Measurements from ENCODE around the gene SPDYE4. TPM values are rescaled to one million over a fixed set of nuclear protein-coding genes. Genes with fewer than 3 reads are reported as not detected.

SPDYE4 gene
- total RNA-seq, 1 experiment from 2014 or later, result not detected

DNA sequence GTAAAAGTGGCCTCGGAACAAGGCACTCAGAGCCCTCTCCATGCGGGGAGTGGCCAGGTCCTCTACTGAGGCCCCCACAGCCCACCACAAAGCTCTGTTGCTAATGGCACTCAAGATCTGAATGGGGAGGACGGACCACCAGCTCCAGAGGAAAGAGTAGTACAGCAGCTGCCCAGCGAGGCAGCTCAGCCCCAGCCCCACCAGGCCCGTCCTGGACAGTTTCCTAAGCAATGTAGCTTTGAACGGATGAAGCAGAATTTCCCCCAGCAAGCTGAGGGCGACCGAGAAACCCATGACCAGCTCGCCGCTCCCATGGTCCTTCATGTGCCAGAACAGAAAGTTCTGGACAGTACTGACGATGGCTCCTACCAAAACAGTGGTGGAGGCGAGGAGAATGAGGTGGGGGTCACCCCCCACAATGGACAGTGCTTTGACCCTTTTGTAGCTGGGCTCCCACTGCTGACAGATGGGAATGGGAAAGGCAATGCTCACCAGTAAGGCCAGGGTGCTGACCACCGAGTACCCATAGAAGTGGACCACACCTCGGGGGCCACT, 39.4 kb upstream of the SPDYE4 start:
- no peaks in the 10 kb centered on the region for H3K36me3 ChIP-seq (ENCODE audit: low read depth, low read length)
- H3K27ac ChIP-seq (ENCODE audit: low read length), result no peak overlapping the region
- ChIA-PET CTCF (no interaction called here), POLR2A (ENCODE audit: unreplicated experiment) (interaction anchor here (0.7 kb wide), 1 partner anchor 8 kb away, joined by 4 read pairs; no protein-coding TSS in a partner anchor)
- H3K4me2 ChIP-seq (ENCODE audit: low read length), result no peak overlapping the region
- no peak for DNase-seq
- no peak overlapping the region for H3K9ac ChIP-seq (ENCODE audit: low read length)
- ATAC-seq, result no peak
- no peak overlapping the region for H3K4me3 ChIP-seq (ENCODE audit: low read length)
- BruUV-seq (replicated peaks), result no TSS peak
- H2AFZ ChIP-seq (ENCODE audit: low read length), result no peak overlapping the region
- intact Hi-C loops (cut with micrococcal nuclease), result no loop called here
- no peaks in the 10 kb centered on the region for H4K20me1 ChIP-seq (ENCODE audit: low read length)
- no peak for TF ChIP-seq EZH2phosphoT487 (IDR thresholded peaks at IDR 0.05; ENCODE audit: borderline replicate concordance, low read length)
- TF ChIP-seq EZH2 (IDR thresholded peaks at IDR 0.05; ENCODE audit: low read length, unreplicated experiment), result no peak
- TF ChIP-seq, protein P1, sequence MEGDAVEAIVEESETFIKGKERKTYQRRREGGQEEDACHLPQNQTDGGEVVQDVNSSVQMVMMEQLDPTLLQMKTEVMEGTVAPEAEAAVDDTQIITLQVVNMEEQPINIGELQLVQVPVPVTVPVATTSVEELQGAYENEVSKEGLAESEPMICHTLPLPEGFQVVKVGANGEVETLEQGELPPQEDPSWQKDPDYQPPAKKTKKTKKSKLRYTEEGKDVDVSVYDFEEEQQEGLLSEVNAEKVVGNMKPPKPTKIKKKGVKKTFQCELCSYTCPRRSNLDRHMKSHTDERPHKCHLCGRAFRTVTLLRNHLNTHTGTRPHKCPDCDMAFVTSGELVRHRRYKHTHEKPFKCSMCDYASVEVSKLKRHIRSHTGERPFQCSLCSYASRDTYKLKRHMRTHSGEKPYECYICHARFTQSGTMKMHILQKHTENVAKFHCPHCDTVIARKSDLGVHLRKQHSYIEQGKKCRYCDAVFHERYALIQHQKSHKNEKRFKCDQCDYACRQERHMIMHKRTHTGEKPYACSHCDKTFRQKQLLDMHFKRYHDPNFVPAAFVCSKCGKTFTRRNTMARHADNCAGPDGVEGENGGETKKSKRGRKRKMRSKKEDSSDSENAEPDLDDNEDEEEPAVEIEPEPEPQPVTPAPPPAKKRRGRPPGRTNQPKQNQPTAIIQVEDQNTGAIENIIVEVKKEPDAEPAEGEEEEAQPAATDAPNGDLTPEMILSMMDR (conservative IDR thresholded peaks at IDR 0.05; ENCODE audit: low read depth, low read length), result no peak
- no peaks in the 10 kb centered on the region for H3K79me2 ChIP-seq (ENCODE audit: low read length)
- no peaks in the 10 kb centered on the region for H3K9me3 ChIP-seq (ENCODE audit: low read length)
- H3K9me2 ChIP-seq (replicated peaks; ENCODE audit: low read length), result no peaks in the 10 kb centered on the region
- no peaks in the 10 kb centered on the region for H3K4me1 ChIP-seq (ENCODE audit: insufficient read depth, low read length)
- H3K27me3 ChIP-seq (ENCODE audit: low read length), result 0 out of 2 replicates have a peak, but pooled peaks cover 4% of the 10 kb centered on the region
- H3F3A ChIP-seq (ENCODE audit: low read length, unreplicated experiment), result no peaks in the 10 kb centered on the region

DNA sequence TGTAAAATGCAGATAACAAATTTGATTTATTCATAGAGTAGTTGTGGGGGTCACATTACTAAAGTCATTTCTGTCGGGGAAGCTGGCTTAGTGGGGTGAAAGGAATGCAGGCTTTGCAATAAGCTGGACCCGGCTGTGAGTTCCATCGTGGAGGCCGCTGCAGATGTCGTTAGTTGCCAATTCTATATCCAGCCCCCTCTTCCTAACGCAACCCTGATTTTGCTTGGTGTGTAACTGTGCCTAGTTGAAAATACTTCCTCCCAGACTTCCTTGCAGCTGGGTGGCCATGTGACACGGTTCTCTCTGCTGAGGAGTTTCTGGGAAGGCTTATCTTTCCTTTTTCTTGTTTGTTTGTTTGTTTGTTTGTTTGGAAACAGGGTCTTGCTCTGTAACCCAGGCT, 36.3 kb upstream of the SPDYE4 start:
- no TSS peak for BruUV-seq (replicated peaks)
- ChIA-PET CTCF (no interaction called here), POLR2A (ENCODE audit: unreplicated experiment) (no interaction called here)

DNA sequence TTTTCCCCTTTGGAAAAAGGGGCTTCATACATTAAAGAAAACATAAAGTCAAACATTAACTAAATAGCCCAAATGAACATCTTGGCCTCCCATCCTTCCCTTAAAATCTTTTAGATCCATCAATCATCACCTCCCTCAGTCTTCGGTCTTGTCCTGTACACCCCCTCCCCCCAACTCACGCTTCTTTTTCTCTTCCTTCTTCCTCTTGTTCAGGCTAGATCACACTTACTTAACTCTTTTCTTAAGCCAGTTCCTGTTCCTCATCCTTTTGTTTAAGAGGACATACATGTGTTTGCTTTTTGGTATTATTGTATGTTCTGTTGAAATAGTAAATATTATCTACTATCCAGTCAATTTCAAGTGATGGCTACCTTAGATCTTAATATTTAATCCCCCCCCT, 35.3 kb upstream of the SPDYE4 start:
- Histone ChIP-seq H3K79me2 (ENCODE audit: low read length) (no peaks in the 10 kb centered on the region), H3K4me1 (ENCODE audit: insufficient read depth, low read length) (no peaks in the 10 kb centered on the region), H3K9me3 (ENCODE audit: low read length) (no peaks in the 10 kb centered on the region), H3K9ac (ENCODE audit: low read length) (no peak overlapping the region), H3K27ac (ENCODE audit: low read length) (no peak overlapping the region), H3F3A (ENCODE audit: low read length, unreplicated experiment) (no peaks in the 10 kb centered on the region), H3K9me2 (replicated peaks; ENCODE audit: low read length) (no peaks in the 10 kb centered on the region), H3K4me3 (ENCODE audit: low read length) (no peak overlapping the region), H3K36me3 (ENCODE audit: low read depth, low read length) (no peaks in the 10 kb centered on the region), H3K4me2 (ENCODE audit: low read length) (no peak overlapping the region), H4K20me1 (ENCODE audit: low read length) (no peaks in the 10 kb centered on the region), H3K27me3 (ENCODE audit: low read length) (0 out of 2 replicates have a peak, but pooled peaks cover 5% of the 10 kb centered on the region), H2AFZ (ENCODE audit: low read length) (no peak overlapping the region)
- no peak for ATAC-seq
- no TSS peak for BruUV-seq (replicated peaks)
- POLR2A ChIA-PET (ENCODE audit: unreplicated experiment), result no interaction called here
- DNase-seq, result no peak
- intact Hi-C loops (cut with micrococcal nuclease), result no loop called here
- TF ChIP-seq EZH2 (IDR thresholded peaks at IDR 0.05; ENCODE audit: low read length, unreplicated experiment) (no peak), EZH2phosphoT487 (IDR thresholded peaks at IDR 0.05; ENCODE audit: borderline replicate concordance, low read length) (no peak)
- TF ChIP-seq, protein P1 (conservative IDR thresholded peaks at IDR 0.05; ENCODE audit: low read depth, low read length), result no peak
- CTCF ChIA-PET, result no interaction called here

More for the DNA sequence above, 36.3 kb upstream of the SPDYE4 start:
- Histone ChIP-seq H3K4me1 (ENCODE audit: insufficient read depth, low read length) (no peaks in the 10 kb centered on the region), H3K4me3 (ENCODE audit: low read length) (no peak overlapping the region), H3F3A (ENCODE audit: low read length, unreplicated experiment) (no peaks in the 10 kb centered on the region), H3K27ac (ENCODE audit: low read length) (no peak overlapping the region), H2AFZ (ENCODE audit: low read length) (no peak overlapping the region), H4K20me1 (ENCODE audit: low read length) (no peaks in the 10 kb centered on the region), H3K27me3 (ENCODE audit: low read length) (0 out of 2 replicates have a peak, but pooled peaks cover 4% of the 10 kb centered on the region), H3K9ac (ENCODE audit: low read length) (no peak overlapping the region), H3K4me2 (ENCODE audit: low read length) (no peak overlapping the region), H3K79me2 (ENCODE audit: low read length) (no peaks in the 10 kb centered on the region), H3K9me3 (ENCODE audit: low read length) (no peaks in the 10 kb centered on the region), H3K9me2 (replicated peaks; ENCODE audit: low read length) (no peaks in the 10 kb centered on the region), H3K36me3 (ENCODE audit: low read depth, low read length) (no peaks in the 10 kb centered on the region)
- ATAC-seq (no peak), DNase-seq (no peak)
- no peak for TF ChIP-seq EZH2phosphoT487 (IDR thresholded peaks at IDR 0.05; ENCODE audit: borderline replicate concordance, low read length)
- TF ChIP-seq EZH2 (IDR thresholded peaks at IDR 0.05; ENCODE audit: low read length, unreplicated experiment), result no peak
- TF ChIP-seq, protein P1 (conservative IDR thresholded peaks at IDR 0.05; ENCODE audit: low read depth, low read length), result no peak
- intact Hi-C loops (cut with micrococcal nuclease), result no loop called here
